Stimulated activated CD4-positive, alpha-beta T cell treated with anti-CD3 and anti-CD28 coated beads, Interleukin-1b, Interleukin-23, amount 100 ng/mL, for 24 hours (primary cell): ENCODE measurements around the gene INS.
"Not testable (repeated sequence)": the region's sequence is repeated elsewhere in the genome, so short reads cannot be mapped to it uniquely, and the experiment has no call there.

Experiments
- DNase-seq, 4 experiments: peaks; one replicate each; pipeline ENCODE4 v3.0.0-alpha.2; 2020; ENCODE audit warnings: low read depth in 4 of 4, low spot score in 1 of 4

The INS gene

GRCh38 chr11:2134022-2135010, 26.7 kb downstream of the INS start:
- no peak for DNase-seq

DNA sequence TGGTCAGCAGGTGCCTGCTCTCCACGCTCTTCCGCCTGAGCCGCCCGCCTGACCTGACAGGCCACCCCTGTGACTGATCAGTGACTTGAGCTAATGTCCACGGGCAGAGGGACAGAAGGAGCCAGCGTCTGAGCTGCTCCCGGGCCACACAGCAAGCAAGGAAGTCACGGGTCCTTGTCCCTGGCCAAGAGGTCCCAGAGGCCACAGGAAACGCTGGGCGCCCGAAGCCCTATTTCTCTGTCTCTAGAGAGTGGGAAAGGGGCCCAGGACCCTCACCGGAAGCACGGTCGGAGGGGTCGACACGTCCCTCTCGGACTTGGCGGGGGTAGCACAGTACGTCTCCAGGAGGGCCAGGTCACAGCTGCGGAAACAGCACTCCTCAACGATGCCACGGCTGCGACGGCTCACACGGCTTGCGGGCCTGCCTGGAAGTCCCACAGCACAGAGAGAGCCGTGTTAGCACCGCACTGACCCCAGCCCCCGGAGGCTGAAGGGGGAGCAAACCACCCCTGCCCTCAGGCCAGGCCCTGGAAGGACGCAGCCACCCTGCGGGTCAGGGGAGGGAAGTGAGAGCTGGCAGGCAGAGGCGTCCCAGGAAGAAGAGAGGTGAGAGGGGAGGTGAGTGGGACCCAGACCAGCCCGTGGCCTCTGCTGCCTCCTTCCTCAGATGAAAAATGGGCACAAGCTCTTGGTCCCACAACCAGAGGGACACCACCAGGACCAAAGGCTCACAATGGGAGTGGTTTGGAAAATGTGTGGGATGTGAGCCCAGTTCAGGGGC, 27.6 kb downstream of the INS start:
- DNase-seq = no peak

DNA sequence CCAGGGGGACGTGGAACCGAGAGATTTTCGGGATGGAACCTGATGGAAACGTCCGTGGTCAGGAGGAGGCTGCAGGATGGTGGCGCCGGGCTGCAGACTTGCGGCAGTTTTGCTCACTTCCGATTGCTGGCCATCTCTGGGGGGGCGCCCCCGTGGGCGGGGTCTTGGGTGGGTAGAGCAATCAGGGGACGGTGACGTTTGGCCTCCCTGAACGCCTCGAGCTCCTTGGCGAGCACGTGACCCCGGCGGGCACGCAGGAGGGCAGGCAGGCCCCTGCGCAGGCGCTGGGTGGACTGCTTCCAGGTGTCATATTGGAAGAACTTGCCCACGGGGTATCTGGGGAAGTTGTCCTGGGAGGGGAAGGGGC, 28.2 kb downstream of the INS start:
- DNase-seq = no peak

GRCh38 chr11:2132246-2132645, 28.8 kb downstream of the INS start:
- no peak for DNase-seq

DNA sequence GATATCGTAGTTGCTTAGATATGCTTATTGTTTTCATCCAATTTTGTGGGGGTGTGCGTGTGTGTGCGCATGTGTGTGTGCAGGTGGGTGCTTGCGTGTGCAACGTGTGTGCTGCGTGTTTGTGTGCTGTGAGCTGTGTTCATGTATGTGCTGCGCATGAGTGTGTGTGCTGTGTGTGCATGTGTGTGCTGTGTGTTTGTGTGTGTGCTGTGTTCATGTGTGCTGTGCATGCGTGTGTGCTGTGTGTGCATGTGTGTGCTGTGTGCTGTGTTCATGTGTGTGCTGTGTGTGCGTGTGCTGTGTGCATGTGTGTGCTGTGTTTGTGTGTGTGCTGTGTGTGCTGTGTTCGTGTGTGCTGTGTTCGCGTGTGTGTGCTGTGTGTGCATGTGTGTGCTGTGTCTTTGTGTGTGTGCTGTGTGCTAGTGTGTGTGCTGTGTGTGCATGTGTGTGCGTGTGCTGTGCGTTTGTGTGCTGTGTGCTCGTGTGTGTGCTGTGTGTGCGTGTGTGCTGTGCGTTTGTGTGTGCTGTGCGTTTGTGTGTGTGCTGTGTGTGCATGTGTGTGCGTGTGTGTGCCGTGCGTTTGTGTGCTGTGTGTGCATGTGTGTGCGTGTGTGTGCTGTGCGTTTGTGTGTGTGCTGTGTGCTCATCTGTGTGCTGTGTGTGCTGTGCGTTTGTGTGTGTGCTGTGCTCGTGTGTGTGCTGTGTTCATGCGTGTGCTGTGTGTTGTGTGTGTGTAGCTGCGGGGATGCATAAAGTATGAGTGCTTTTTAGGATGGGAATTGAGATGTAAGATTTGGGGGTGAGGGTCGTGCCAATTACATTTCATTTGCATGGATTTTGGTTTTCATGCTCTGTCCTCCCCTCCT, 29.4 kb downstream of the INS start:
- no peak for DNase-seq

GRCh38 chr11:2130881-2131352, 30.1 kb downstream of the INS start:
- DNase-seq = no peak

- no peak for DNase-seq
These were observed 31.2 kb downstream of the INS start for GRCh38 chr11:2129699-2130366.

DNA sequence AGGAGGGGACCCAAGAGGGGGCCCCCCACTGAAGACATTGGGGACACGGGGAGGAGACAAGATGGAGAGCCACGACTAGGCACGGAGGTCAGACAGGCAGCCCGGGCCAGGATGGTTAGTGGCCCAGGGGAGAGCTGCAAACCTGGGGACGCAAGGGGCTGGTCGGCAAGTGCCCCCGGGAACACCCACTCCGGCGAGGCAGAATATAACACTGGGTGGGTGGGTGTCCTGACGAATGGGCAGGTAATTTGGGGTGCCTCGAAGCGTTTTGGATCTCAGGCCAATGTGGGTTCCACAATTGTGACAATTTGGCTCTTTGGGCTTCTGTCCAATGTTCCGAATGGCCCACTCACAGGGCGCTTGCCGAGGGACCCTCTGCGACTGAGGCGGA, 31.7 kb downstream of the INS start:
- no peak for DNase-seq

- DNase-seq = no peak
These were observed 32.3 kb downstream of the INS start for GRCh38 chr11:2128511-2129307.

DNA sequence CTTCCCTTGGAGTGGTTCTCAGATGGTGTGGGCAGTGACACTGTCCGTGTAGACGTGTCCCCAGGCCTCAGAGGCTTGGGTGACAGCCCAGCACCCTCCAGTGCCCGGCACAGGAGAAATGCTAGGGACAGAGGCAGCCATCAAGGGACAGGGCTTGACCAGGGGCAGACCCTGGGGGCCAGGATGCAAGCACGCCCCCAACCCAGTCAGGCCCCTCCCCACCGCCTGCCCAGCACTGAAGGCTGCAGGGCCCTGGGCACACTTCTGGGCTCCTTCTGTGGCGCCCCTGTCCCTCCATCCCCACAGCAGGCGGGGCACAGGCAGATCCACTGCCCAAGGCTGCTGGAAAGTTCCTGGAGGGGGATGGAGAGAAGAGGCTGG, 32.9 kb downstream of the INS start:
- DNase-seq = no peak

GRCh38 chr11:2127482-2128129, 33.4 kb downstream of the INS start:
- DNase-seq = no peak

DNA sequence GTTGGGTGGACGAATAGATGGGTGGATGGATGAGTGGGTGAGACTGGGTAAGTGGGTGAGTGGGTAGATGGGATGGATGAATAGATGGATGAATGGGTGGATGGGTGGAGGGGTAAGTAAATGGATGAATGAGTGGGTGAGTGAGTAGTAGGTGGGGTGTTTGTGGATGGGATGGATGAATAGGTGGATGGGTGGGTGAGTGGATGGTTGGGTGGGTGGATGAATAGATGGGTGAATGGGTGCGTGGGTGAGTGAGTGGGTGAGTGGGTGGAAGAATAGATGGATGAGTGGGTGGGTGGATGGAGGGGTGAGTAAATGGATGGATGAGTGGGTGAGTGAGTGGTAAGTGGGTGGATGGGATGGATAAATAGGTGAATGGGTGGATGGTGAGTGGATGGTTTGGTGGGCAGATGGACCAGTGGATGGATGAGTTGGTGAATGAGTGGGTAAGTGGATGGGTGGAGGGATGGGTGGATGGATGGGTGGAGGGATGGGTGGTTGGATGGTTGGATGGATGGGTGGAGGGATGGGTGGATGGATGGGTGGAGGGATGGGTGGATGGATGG, 34.4 kb downstream of the INS start:
- no peak for DNase-seq

DNA sequence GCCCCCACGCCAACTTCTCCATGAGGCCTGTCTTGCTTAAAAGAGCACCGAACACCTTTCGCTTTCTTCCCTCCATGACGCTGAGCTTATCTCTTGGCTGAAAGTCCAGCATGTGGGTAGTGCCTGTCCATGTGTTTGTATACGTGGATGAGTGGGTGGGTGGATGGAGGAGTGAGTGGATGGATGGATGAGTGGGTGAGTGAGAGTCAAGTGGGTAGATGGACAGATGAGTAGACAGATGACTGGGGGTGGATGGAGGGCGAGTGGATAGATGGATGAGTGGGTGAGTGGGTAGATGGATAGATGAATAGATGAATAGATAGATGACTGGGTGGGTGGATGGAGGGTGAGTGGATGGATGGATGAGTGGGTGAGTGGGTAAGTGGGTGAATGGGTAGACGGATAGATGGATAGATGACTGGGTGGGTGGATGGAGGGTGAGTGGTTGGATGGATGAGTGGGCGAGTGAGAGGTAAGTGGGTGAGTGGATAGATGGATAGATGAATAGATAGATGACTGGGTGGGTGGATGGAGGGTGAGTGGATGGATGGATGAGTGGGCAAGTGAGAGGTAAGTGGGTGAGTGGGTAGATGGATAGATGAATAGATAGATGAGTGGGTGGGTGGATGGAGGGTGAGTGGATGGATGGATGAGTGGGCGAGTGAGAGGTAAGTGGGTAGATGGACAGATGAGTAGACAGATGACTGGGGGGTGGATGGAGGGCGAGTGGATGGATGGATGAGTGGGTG, 36.1 kb downstream of the INS start:
- not testable (repeated sequence) for DNase-seq

- no peak for DNase-seq
These were observed 37.4 kb downstream of the INS start for GRCh38 chr11:2123628-2123960.

DNA sequence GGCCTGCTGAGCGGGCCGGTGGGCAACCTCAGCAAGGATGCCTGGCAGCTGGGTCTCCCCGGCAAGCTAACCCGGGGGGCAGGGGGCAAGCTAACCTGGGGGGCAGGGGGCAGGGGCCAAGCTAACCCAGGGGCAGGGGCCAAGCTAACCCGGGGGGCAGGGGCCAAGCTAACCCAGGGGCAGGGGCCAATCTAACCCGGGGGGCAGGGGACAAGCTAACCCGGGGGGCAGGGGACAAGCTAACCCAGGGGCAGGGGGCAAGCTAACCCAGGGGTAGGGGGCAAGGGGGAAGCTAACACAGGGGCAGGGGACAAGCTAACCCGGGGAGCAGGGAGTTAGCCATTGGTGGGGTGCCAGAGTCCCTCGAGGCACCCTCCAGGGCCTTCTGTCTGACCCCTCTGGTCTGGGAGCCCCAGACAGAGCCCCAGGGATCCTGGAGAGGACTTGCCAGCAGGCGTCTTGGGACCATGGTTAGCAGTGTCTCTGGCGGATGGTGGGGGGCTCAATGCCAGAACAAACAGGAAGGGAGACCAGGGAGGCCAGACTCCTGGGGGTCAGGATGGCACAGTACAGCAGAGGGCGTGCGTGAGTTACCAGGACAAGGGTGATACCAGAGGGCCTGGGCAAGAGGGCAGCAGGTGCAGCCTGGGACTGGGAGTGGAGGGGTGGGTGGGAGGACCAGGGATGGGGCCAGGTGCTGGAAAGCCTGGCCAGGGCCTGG, 37.9 kb downstream of the INS start:
- no peak for DNase-seq

GRCh38 chr11:2122222-2122906, 38.6 kb downstream of the INS start:
- no peak for DNase-seq
